Stimulated activated CD4-positive, alpha-beta T cell treated with anti-CD3 and anti-CD28 coated beads, Interleukin-1b, Interleukin-23, amount 100 ng/mL, for 1 hour (primary cell): ENCODE measurements around the gene KDM8.
"Not testable (repeated sequence)": the region's sequence is repeated elsewhere in the genome, so short reads cannot be mapped to it uniquely, and the experiment has no call there.

Source experiments
- DNase-seq, 2 donors: peaks; one replicate each; pipeline ENCODE4 v3.0.0-alpha.2; 2020; ENCODE audit warnings: low read depth in 2 of 2

The KDM8 gene

DNA sequence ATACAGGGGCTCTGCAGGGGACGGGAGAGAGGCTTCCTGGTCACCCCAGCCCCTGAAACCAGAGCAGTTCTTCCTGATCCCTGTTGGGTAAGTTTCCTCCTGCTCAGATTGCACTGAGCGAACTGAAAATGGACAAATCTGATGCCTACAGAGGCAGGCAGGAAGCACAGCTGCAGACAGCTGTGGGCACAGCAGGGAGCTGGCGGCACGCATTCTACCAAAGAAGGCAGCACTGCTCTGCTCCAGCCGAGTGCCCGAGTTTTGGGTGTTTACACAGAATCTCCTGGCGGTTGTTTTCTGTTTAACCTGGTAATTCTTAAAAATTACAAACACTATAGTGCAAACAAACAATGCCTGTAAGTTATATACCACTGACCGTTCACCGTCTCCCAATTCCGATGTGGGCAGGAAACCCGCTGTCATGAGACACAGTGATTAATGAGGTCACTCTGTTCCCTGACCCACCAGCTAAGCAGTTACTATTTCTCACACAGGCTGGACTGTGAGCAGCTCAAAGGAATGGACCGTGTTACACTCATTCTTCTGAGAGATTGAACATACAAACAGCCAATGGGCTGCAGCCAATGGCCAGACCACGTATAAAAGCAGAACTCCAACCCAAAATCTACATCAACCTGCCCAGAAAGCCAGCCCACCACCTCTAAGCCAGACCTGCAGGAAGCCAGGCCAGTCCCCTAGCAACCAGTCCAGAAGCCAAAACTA, 39.7 kb downstream of the KDM8 start:
- DNase-seq = no peak

DNA sequence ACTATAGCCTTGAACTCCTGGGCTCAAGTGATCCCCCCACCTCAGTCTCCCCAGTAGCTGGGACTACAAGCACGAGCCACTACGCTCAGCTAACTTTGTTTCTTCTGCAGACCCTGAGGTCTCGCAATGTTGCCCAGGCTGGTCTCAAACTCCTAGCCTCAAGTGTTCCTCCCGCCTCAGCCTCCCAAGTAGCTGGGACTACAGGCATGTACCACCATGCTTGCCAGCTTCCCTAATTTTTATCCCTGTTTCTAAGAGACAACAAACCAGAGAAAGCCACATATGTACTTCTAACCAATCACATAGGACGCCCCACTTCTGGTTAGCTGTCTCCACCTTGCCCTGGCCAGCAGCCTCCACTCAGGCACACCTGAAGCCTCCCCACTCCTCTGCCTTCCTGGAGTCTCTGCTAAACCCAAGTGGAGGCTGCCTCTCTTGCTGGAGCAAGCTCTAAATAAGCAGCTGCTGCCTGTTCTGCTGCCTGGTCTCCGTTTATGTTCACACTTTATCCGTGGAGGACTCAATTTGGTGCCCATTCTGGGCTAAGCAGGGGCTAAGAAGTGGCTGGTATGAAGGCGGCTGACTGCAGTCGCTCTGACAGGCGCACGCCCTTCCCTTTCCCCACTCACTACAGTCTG, 40.5 kb downstream of the KDM8 start:
- DNase-seq = no peak

DNA sequence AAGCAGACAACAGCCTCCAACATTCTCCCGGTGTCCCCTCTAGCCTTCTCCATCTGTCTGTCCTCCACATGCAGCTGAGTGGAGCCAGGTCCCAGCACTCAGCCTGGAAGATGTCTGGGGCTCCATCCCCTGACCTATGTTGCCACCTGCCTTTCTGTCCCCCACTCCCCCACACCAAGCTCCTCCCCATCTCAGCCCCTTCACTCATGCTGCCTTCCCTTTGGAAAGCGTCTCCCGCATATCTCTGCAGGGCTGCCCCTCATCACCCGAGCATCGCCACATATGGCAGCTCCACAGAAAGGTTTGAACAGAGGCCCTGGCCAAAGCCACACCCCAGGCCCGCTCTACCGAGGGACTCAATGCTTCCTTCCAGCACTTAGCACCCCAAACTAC, 41.0 kb downstream of the KDM8 start:
- DNase-seq = no peak

DNA sequence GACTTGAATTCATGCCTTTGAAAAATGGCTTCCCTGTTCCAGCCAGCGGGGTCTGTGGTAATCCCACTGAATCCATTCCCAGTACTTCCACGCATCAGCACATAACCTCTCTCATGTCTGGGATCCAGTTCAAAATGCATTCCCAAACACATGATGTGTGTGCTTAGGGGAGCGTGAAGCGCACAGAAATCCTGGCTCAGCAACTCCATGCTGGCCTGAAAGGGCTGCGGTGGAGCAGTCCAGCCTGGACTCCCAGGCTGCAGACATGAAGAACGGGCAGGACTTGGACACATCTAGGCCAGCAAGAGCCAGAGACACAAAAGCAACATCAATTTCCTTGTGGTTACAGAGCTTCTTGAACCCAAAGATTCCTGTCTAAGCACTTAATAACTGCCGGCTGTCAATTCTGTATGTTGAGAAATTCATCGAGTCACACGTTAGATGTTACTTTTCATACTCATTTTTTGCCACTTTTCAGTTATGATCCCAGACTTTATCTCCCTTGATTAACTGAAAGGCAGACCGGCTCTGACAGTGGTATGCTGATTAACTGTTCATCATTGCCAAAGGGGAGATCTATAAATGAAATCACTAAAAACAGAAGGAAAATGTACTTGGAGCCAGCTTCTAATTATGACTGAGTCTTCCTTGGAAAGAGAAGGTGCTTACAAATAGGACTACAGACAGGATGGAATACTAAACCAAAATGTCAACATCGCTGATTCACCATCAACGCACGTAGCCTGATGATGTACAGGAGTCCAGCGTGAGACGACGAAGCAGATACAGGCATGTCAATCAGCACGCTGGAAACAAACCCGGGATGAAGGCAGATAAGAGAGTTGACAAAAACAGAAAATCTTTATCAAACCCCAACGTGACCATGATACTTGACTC, 42.2 kb downstream of the KDM8 start:
- no peak for DNase-seq

DNA sequence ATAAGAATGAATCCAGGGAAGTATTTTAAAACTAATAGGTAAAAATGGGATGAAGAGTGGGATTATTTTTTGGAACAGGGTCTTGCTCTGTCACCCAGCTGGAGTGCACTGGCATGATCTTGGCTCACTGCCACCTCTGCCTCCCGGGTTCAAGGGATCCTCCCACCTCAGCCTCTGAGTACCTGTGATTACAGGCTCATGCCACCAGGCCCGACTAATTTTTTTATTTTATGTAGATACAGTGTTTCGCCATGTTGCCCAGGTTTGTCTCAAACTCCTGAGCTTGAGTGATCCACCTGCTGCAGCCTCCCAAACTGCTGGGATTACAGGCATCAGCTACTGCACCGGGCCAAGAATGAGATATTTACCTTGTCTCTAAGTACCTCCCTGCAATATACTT, 43.1 kb downstream of the KDM8 start:
- no peak for DNase-seq

DNA sequence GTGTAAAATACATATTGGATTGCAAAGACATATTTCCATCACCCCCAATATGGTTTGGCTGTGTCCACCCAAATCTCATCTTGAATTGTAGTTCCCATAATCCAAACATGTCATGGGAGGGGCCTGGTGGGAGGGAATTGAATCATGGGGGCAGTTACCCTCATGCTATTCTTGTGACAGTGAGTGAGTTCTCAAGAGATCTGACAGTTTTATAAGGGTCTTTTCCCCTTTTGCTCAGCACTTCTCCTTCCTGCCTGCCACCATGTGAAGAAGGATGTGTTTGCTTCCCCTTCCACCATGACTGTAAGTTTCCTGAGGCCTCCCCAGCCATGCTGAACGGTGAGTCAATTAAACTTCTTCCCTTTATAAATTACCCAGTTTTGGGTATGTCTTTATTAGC, 43.8 kb downstream of the KDM8 start:
- not testable (repeated sequence) for DNase-seq

DNA sequence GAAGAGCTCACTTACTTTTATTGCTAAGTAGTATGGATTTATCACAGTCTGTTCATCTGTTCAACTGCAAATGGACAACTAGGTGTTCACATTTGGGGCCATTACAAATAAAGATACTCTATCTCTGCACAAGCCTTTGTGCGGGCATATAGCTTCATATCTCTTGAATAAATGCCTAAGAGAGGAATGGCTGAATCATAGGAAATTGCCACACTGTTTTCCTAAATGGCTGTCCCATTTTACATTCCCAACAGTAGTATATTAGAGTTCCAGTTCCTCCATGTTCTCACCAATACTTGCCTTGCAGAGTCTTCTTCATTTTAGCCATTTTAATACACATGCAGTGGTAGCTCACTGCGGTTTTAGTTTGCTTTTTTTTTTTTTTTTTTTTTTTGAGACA, 44.7 kb downstream of the KDM8 start:
- no peak for DNase-seq

DNA sequence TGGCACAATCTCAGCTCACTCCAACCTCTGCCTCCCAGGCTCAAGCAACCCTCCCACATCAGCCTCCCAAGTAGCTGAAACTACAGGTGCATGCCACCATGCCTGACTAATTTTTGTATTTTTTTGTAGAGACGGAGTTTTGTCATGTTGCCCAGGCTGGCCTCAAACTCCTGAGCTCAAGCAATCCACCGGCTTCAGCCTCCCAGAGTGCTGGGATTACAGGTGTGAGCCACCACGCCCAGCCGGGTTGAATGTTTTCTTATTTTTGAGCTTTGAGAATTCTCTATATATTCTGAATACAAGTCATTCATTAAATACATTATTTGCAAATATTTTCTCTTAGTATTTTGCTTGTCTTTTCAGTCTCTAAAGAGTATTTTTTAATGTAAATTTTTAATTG, 45.6 kb downstream of the KDM8 start:
- not testable (repeated sequence) for DNase-seq

DNA sequence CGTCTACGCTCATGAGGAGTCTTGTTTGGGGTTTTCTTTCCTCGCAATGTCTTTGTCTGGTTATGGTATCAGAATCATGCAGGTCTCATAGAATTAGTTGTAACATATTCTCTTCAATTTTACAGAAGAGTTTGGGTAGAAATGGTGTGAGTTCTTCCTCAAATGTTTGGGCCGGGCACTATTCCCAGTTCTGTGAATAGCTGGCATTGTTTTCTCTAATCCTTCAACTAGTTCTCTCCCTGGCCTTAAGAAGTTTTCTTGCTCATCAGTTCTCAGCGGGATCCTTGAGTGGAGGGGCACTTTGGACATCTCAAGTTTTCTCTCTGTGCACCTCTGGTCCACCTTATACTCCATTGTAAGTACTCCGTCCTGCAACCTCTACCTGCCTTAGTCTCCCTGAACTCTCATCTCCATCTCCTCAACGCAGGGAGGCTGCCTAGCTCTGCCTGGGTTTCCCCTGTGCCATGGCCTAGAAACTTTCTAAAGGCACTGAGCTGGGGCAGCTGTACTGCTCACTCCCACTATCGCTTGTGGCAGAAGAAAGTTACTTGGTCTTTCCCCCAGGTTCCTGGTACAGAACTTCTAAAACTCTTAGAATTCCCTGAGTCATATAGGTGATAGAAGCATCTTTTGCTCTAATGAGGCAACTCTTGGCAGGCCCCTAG, 48.3 kb downstream of the KDM8 start:
- DNase-seq = no peak

DNA sequence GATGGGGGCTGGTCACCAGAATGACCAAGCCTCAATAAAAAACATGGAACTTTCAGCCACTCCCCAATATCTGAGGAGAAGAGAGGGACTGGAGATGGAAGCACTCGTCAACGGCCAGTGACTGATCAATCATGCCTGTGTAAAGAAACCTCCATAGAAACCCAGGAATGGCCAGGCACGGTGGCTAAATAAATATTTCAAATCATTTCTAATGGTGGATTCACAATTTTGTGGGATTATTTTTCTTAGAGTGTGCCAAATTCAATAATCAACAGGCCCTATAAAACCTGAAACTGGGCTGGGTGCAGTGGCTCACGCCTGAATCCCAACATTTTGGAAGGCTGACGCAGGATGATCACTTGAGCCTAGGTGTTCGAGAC, 48.9 kb downstream of the KDM8 start:
- no peak for DNase-seq

DNA sequence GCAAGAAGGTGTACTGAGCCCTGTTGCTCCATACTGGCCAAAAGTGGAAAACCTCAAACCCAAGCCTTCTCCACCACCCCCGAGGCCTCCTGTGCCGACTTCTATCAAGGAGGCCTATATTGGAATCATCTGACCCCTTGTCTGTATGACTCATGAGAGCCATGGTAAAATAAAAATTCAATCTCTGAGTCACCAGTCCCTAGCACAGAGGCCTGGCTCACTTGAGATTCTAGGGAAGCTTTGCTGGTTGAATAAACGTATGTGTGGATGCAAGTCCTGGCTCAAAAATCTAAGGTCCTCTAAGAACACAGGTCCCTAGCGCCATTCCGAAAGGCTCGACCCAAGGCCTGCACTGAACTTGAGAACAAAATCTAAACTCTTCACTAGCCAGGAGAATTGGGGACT, 50.2 kb downstream of the KDM8 start:
- DNase-seq = no peak

DNA sequence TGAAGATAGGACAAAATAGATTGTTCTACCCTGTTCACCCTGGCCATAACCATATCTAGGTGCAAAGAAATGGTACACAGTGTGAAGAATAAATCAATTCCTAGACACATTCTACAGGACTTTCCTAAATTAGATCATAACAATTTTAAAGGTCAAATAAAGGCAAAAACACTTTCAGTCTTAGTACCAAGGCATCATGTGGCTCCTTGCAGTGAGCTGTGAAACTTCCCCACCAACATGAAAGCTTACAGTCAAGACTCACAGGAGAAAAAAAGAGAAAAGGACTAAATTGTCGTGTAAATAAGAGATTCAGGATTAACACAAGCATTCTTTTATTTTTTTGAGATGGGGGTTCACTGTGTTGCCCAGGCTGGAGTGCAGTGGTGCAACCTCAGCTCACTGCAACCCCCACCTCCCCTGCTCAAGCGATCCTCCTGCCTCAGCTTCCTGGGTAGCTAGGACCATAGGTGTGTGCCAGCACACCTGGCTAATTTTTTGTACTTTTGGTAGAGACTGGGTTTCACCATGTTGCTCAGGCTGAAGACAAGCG, 51.0 kb downstream of the KDM8 start:
- DNase-seq = no peak

DNA sequence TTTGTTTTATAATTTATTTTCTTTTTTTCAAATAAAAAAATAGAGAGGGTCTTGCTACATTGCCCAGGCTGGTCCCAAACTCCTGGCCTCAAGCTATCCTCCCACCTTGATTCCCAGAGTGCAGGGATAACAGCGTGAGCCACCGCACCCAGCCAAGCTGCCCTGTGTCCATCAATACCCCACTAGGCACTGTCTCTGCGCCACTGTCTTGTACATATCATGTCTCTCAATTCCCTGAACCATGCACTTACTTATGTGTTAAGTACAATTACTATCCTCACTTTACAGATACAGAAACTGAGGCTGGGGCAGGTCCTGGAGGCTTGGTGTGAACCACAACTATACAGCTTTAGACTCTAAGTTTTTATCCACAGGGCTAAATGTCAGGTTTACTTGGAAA, 53.5 kb downstream of the KDM8 start:
- DNase-seq = no peak

DNA sequence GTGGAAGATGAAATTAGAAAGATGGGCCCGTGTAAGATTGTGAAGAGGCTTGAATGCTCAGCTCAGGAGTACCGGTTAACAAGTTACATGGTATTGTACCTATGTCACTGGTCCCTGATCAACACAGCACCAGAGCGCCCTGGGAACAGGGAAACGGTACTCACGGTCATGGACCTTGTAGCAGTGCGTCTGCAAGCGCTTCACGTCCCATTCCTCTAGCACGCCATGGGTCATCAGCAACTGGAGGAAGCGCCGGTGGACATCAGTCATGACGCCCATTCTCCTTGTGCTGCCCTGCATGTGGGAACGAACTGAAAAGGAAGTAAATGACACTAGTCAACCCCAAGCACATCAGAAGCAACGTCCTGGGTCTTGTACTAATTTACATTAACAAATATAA, 53.9 kb downstream of the KDM8 start:
- no peak for DNase-seq

DNA sequence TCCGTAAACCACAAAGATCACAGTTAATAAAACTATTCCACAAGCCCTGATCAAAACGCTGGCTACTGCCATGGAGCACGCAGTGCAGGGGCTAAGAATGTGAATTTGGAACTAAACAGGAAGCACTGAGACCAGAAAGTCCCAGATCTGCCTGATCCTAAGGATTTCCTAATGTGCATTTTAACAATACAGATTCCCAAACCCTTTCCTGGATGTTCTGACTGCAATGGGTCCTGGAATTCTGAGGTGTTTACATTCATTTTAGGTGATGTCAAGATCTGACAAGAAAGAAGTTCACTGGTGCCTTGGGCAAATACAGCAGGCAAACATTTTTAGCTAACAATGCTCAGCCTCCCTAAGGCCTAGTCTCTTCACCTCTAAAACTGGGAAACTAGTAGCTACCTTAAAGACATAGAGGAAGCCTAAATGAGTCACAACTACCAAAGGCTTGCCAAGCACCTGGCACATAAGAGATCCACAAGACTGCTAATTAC, 55.0 kb downstream of the KDM8 start:
- DNase-seq = no peak

DNA sequence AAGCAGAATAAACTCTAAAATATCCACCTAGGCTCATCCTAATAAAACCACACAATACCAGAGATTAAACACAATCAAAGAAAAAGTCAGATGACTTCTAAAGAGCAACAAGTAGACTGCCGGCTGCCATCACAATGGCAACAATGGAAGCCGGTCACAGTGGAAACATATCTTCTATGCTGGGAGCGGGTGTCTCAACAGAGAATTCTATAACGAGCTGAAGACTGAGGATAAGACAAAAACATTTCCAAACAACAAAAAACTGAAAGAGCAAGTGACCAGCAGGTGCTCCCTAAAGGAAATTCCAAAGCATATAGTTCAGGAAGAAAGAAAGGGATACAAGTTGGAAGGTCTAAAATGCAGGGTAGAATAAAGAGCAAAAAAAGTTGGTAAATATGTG, 56.4 kb downstream of the KDM8 start:
- DNase-seq = no peak

DNA sequence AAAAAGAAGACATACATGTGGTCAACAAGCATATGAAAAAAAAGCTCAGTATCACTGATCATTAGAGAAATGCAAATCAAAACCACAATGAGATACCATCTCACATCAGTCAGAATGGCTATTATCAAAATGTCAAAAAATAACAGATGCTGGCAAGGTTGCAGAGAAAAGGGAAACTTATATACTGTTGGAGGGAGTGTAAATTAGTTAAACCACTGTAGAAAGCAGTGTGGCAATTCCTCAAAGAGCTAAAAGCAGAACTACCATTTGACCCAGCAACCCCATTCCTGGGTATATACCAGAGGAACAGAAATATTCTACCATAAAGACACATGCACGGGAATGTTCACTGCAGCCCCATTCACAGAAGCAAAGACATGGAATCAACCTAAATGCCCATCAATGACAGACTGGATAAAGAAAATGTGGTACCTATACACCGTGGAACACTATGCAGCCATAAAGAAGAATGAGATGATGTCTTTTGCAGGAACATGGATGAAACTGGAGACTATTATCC, 59.6 kb downstream of the KDM8 start:
- DNase-seq = not testable (repeated sequence)

DNA sequence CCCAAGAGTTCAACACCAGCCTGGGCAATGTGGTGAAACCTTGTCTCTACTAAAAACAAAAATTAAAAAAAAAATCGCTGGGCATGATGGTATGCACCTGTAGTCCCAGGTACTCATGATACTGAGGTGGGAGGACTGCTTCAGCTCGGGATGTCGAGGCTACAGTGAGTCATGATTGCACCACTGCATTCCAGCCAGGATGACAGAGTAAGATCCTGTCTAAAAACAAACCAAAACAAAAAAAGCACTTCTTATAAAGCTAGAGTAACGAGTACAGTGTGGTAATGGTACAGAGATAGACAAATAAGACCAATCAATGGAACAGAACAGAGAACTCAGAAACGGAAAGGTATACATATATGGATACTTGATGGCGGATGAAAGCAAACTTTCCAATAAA, 60.8 kb downstream of the KDM8 start:
- DNase-seq = no peak

DNA sequence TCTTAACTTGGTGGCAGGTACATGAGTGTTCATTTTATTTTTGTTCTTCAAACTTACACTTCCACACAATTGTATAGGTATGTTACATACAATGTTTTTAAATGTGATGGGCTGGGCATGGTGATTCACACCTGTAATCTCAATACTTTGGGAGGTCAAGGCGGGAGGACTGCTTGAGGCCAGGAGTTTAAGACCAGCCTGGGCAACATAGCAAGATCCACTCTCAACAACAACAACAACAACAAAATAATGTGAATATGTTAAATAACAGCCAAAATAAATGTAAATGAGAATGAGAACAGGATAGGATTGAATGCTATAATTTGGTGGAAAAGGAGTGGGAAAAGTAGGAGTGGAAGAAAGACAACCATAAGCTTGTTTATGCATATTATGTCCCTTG, 62.7 kb downstream of the KDM8 start:
- DNase-seq = no peak

DNA sequence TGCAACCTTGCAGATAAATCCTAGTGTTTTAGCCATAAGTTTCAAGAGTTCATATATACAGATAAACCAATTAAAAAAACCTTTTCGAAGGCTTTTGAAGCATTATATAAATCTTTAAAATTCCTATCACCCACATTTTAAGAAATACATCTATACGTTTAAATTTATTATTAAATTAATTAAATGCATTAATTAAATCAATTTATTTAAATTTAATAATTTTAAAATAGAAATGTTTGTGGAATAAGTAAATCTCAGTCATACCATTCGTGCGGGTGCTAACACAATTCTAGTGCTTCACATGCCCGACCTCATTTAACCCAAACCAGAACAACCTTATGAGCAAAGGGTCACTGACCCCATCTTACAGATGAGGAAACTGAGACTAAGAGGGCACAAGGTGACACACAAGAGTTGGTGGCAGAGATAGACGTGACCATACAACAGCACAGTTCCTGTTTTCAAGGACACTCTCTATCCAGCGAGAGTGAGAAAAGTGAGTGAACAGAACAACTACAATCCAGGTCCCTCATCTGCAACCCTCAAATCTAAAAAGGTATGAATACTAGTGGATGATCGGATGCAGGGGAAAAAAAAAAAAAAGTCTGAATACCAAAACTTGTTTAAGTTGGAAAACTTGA, 63.8 kb downstream of the KDM8 start:
- no peak for DNase-seq
